SK-N-SH treated with all-trans-retinoic acid at 6 μM for 48 hours (cell line): ENCODE results near the gene ZMIZ1.

Experiments used
- ATAC-seq: fragments of 200-7000 bp; cut with Tn5 transposase; 3 replicates; pipeline ENCODE4 v1.9.1; 2020; ENCODE audit warnings: mild to moderate bottlenecking, moderate library complexity
- BACH2 ChIP-seq: fragments of 250-450 bp; sonication (Bioruptor Pico); IDR thresholded peaks from 2 replicates; pipeline ENCODE4 v1.9.0; 2021; ENCODE audit warnings: mild to moderate bottlenecking, borderline replicate concordance
- CREB5 ChIP-seq: fragments of 250-450 bp; sonication (Bioruptor Pico); IDR thresholded peaks from 2 replicates; pipeline ENCODE4 v1.5.1; 2020; ENCODE audit warnings: low read depth, mild to moderate bottlenecking, moderate library complexity
- CSDC2 ChIP-seq: fragments of 250-450 bp; sonication (Bioruptor Pico); IDR thresholded peaks from 2 replicates; pipeline ENCODE4 v1.5.0; 2020; ENCODE audit warnings: mild to moderate bottlenecking, moderate library complexity
- CSRNP3 ChIP-seq: fragments of 250-450 bp; sonication (Bioruptor Pico); IDR thresholded peaks from 2 replicates; pipeline ENCODE4 v1.5.1; 2021; ENCODE audit warnings: mild to moderate bottlenecking, moderate library complexity
- ESRRG ChIP-seq: fragments of 250-450 bp; sonication (Bioruptor Pico); IDR thresholded peaks from 2 replicates; pipeline ENCODE4 v1.6.1; 2021; ENCODE audit warnings: mild to moderate bottlenecking
- GLIS3 ChIP-seq: fragments of 250-450 bp; sonication (Bioruptor Pico); IDR thresholded peaks from 2 replicates; pipeline ENCODE4 v1.5.0; 2020; ENCODE audit warnings: mild to moderate bottlenecking, moderate library complexity
- ISL1 ChIP-seq: fragments of 250-450 bp; sonication (Bioruptor Pico); IDR thresholded peaks from 2 replicates; pipeline ENCODE4 v2.1.2; 2022; ENCODE audit warnings: mild to moderate bottlenecking, moderate library complexity
- OSR1 ChIP-seq: fragments of 250-450 bp; sonication (Bioruptor Pico); IDR thresholded peaks from 2 replicates; pipeline ENCODE4 v1.8.0; 2022; ENCODE audit warnings: moderate library complexity, mild to moderate bottlenecking, inconsistent platforms
- PATZ1 ChIP-seq: fragments of 250-450 bp; sonication (Bioruptor Pico); IDR thresholded peaks from 2 replicates; pipeline ENCODE4 v1.8.0; 2020; ENCODE audit warnings: mild to moderate bottlenecking, moderate library complexity, borderline replicate concordance
- POU6F1 ChIP-seq: fragments of 250-450 bp; sonication (Bioruptor Pico); IDR thresholded peaks from 2 replicates; pipeline ENCODE4 v1.8.0; 2021; ENCODE audit warnings: low read depth, mild to moderate bottlenecking, moderate library complexity, borderline replicate concordance
- PPARA ChIP-seq: fragments of 250-450 bp; sonication (Bioruptor Pico); IDR thresholded peaks from 2 replicates; pipeline ENCODE4 v1.5.0; 2020; ENCODE audit warnings: mild to moderate bottlenecking, borderline replicate concordance
- RARB ChIP-seq: fragments of 250-450 bp; sonication (Bioruptor Pico); IDR thresholded peaks from 2 replicates; pipeline ENCODE4 v1.8.0; 2021; ENCODE audit warnings: mild to moderate bottlenecking, moderate library complexity
- SNAI2 ChIP-seq: fragments of 250-450 bp; sonication (Bioruptor Pico); IDR thresholded peaks from 2 replicates; pipeline ENCODE4 v1.5.0; 2020; ENCODE audit warnings: mild to moderate bottlenecking, moderate library complexity
- TCF4 ChIP-seq: fragments of 250-450 bp; sonication (Bioruptor Pico); IDR thresholded peaks from 2 replicates; pipeline ENCODE4 v1.8.0; 2021; ENCODE audit warnings: mild to moderate bottlenecking, moderate library complexity, borderline replicate concordance
- TSHZ2 ChIP-seq: fragments of 250-450 bp; sonication (Bioruptor Pico); IDR thresholded peaks from 2 replicates; pipeline ENCODE4 v1.5.0; 2020; ENCODE audit warnings: mild to moderate bottlenecking, moderate library complexity

Gene ZMIZ1

GRCh38 chr10:79145174-79145483, 76.4 kb downstream of the ZMIZ1 start (continued):
- TF ChIP-seq POU6F1 (CRISPR knock-in tag) (no peak), PATZ1 (CRISPR knock-in tag) (no peak), ISL1 (CRISPR knock-in tag) (no peak), ESRRG (CRISPR knock-in tag) (no peak), OSR1 (CRISPR knock-in tag) (no peak), CREB5 (CRISPR knock-in tag) (no peak)

GRCh38 chr10:79145517-79146470, 77.0 kb downstream of the ZMIZ1 start:
- TF ChIP-seq TSHZ2 (CRISPR knock-in tag) (no peak), PPARA (CRISPR knock-in tag) (no peak), ESRRG (CRISPR knock-in tag) (no peak), ISL1 (CRISPR knock-in tag) (no peak), SNAI2 (CRISPR knock-in tag) (no peak), RARB (CRISPR knock-in tag) (no peak), OSR1 (CRISPR knock-in tag) (no peak), TCF4 (CRISPR knock-in tag) (no peak), PATZ1 (CRISPR knock-in tag) (no peak), POU6F1 (CRISPR knock-in tag) (no peak), CSRNP3 (CRISPR knock-in tag) (no peak), GLIS3 (no peak), CSDC2 (CRISPR knock-in tag) (no peak), BACH2 (no peak)
- no peak for ATAC-seq
